GM12873 (cell line): ENCODE data around the gene C3orf38.

ENCODE experiments used
- TF ChIP-seq, protein P1 (sequence below): IDR thresholded peaks from 2 replicates; pipeline ENCODE4 v1.5.1; 2012; ENCODE audit warnings: low read depth, mild to moderate bottlenecking, moderate library complexity, low read length, control low read depth; ENCODE audit not compliant: insufficient read depth; ENCODE audit errors: missing control alignments

The C3orf38 gene

DNA sequence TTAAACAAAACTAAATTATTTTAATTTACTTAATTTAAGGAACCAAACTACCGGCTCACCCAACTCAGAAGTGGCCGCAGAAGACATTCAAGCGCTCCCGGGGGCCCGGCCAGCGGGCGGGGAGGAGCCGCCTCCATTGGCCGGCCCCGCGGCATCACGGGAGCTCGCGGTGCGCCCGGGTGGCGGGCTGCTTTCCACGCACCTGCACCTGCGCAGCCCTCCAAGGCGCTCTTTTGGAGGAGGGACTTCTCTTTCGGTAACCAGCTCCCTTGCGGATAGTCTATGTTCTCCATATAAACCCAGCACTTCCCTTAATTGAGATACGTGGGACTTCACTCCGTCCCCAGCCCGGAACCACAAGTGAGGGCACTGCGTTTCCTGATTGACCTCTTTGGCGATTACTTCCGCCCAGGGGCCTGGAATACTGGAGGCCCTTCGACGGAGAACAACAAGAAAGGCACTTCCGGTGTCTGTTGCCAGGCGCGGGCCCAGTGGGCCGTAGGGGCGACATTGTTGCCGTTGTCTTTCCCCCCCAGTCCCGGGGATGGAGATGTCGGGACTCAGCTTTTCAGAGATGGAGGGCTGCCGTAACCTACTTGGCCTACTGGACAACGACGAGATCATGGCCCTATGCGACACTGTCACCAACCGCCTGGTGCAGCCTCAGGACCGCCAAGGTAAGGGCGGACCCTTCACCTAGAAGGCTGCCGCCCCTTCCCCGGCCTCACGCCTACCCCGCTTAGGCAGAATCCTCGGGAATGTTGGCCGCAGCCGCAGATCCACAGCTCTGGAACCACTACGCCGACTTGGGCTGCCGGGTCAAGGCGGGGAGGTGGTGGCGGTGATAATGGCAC is at the start of gene C3orf38:
Gene C3orf38 (plus strand): TSS at position 451 of the 854 bp plus-strand sequence. CDS start 94 bp downstream, at position 545.
- TF ChIP-seq, protein P1, sequence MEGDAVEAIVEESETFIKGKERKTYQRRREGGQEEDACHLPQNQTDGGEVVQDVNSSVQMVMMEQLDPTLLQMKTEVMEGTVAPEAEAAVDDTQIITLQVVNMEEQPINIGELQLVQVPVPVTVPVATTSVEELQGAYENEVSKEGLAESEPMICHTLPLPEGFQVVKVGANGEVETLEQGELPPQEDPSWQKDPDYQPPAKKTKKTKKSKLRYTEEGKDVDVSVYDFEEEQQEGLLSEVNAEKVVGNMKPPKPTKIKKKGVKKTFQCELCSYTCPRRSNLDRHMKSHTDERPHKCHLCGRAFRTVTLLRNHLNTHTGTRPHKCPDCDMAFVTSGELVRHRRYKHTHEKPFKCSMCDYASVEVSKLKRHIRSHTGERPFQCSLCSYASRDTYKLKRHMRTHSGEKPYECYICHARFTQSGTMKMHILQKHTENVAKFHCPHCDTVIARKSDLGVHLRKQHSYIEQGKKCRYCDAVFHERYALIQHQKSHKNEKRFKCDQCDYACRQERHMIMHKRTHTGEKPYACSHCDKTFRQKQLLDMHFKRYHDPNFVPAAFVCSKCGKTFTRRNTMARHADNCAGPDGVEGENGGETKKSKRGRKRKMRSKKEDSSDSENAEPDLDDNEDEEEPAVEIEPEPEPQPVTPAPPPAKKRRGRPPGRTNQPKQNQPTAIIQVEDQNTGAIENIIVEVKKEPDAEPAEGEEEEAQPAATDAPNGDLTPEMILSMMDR: no peak

DNA sequence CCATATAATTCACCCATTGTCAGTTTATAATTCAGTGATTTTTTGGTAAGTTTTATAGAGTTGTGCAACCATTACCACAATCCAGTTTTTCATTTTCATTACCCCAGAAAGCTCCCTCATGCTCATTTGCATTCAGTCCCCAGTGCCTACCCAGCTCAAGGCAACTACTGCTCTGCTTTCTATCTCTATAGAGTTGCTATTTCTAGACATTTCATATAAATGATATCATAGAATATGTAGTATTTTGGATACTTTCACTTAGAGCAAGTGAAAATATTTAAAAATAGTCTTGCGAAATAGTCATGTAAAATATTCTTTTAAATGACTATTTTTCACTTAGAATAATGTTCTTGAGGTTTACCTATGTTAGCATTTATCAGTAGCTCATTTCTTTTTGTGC is 48.6 kb upstream of the C3orf38 start:
- TF ChIP-seq, protein P1: no peak

DNA sequence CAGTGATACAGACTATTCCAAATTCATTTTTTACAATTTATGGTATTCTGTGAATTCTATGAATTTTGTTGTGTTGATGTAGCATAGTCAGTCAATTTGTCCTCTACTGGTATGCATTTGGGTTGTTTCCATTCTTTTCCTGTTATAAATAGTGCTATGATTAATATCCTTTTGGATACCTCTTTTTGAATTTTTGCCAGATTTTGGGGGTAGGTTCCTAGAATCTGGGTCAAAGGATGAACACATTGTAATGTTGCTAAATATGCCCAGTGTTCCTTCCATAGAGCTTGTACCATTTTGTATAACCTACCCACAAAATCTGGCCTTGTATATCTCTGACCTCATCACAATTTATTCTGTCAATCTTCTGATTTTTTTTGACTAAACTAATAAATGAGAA is 44.4 kb upstream of the C3orf38 start:
- TF ChIP-seq, protein P1: no peak

DNA sequence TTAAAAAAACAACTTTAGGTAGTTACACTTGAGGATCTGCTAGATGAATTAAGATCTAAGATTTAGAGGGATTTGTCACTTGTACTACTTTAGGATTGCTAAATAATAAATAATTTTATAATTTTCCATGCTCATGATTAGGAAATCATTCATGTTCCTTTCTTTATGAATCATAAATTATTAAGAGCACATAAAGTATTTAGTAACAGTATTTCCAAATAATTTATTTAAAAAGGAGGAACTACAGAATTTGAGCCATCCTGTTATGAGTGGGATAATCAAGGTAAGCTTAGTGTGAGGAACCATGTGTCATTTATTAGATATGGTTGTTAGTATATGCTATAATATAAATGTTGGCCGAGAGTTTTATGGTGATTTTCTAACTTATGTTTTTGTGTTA is 37.5 kb upstream of the C3orf38 start:
- TF ChIP-seq, protein P1: no peak

DNA sequence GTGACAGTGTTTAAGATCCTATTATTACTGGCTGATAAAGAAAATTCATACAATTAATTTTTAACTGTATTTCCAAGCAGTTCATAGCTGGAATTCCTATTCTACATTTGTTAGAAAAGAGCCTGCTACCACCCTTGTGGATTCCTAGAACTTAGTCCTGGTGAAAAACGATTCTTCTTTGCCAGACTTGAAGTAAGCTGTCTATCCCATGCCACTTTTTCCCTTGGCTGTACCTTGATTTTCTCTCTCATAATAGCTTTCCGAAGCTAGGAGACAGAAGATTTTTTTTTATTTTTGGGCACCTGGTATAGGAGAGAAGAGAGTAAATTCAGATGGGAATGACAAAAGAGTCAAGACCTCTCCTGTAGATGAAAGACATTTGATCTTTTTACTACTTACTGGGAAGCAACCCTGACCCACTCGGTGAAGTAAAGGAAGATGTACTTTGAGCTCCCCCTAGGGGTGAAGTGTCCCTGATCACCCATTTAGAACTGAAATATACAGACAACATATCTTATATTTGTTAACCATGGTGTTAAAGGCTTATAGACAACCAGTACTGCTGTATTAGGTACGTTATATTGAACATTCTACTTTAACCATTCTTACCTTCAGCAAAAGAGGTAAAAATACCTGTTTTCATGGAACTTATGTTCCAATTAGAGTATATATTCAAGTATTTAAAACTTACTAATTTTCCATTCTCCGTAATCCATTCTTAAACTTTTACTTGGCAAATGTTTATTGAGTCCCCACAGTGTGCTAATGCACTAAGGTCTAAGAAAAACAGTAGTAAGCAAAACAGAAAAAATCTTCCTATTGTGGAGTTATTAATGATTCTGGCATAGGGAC is 36.2 kb upstream of the C3orf38 start:
- TF ChIP-seq, protein P1: peak; percentile 74

DNA sequence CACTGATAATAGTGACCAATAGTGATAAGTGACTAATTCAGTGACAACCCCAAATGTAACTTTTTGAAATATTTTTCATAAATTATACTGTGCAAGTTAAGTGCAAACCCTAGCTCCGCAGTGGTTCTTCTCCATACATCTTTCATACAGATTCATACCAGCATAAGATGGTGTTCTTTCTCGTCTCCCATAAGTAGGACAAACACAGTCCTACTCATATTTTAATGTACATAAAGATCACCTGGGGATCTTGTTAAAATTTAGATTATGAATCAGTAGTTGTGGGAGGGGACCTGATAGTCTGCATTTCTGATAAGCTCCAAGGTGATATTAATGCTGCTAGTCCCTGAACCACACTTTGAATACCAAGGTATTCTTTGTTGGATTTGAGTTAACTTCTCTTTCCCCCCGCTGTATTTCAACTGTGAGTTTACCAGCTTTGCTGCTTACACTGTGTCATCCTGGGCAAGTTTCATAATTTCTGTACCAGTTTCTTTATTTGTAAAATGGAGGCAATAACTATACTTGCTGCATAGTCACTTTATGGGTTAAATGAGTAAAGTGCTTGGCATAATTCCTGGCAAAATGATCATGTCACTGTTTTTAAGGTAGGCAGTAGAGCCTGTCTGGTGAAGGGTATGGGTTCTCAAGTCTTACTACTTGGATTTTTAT is 34.7 kb upstream of the C3orf38 start:
- TF ChIP-seq, protein P1: no peak

DNA sequence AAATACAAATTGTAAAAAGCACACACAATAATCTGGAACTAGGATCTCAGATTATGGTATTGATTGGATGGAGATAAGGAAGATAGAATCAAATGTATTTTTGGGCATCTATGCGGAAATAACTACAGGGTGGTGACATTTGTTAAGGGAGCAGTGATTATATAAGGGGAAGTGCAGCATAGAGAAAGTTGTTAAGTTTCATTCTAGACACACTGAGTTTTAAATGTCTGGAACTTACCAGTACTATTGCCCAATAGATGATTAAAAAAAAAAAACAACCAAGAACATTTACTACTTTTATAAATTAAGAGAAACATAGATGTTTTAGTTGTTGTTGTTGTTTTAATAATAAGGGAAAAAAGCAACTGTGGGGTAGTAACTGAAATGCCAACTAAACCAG is 32.1 kb upstream of the C3orf38 start:
- TF ChIP-seq, protein P1: no peak
